Liver (tissue), 3 donors: Measurements from ENCODE around the gene PTPRN2.

Source experiments
- CTCF ChIP-seq: fragments of 150-350 bp; IDR thresholded peaks from 2 replicates; pipeline ENCODE4 v1.5.1; 2017; ENCODE audit warnings: improper control_type of control experiment, low read depth, low read length; ENCODE audit not compliant: missing input control
- EGR1 ChIP-seq, 2 donors: IDR thresholded peaks; 2 replicates each; pipeline ENCODE4 v1.6.1; 2016 to 2018; ENCODE audit warnings: antibody characterized with exemption in 2 of 2, low read depth in 2 of 2
- MAX ChIP-seq: IDR thresholded peaks from 2 replicates; pipeline ENCODE4 v1.6.1; 2016; ENCODE audit warnings: antibody characterized with exemption
- YY1 ChIP-seq: IDR thresholded peaks from 2 replicates; pipeline ENCODE4 v1.6.1; 2016; ENCODE audit warnings: antibody characterized with exemption, mild to moderate bottlenecking
- donor health status: healthy.
- donor health status: healthy.

GRCh38 chr7:158398750-158399149 is 188.9 kb downstream of the PTPRN2 start:
- TF ChIP-seq CTCF (no peak), YY1 (no peak), EGR1 (IDR thresholded peaks at IDR 0.05; ENCODE audit: low read depth in 2 of 2) (no peak), MAX (no peak)
